Bone marrow (tissue), 2 donors: ENCODE measurements around the gene POU6F2.
"Not testable (repeated sequence)": the region's sequence is repeated elsewhere in the genome, so short reads cannot be mapped to it uniquely, and the experiment has no call there.

Experiments used
- DNase-seq, 2 donors: peaks; one replicate each; lab custom pipeline; 2025; lab: John Stamatoyannopoulos, UW

Gene POU6F2

GRCh38 chr7:39187130-39187529 lies 209.4 kb downstream of the POU6F2 start:
- DNase-seq, result no peak

- no peak for DNase-seq
These were observed 214.8 kb downstream of the POU6F2 start for GRCh38 chr7:39192476-39192875.

GRCh38 chr7:39194388-39194787 lies 216.7 kb downstream of the POU6F2 start:
- DNase-seq, result not testable (repeated sequence)

- no peak for DNase-seq
These were observed 218.3 kb downstream of the POU6F2 start for GRCh38 chr7:39195967-39196366.

DNA sequence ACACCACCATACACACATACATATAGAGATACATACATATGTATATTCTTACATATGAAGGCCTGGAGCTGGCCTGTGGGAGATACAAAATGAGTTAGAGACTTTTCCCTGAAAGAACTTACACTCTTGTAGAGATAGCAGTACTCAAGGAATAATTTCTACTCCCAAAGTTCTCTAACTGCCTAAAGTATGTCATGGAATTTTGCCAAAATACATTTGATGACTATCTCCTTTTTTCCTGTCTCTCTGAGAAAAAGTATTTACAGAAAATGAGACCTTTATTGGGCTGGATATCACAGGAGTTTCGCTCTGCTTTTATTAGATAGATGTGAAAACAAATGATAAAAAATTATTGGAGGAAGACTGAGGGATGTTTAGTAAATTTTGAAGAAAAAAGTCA lies 220.1 kb downstream of the POU6F2 start:
- no peak for DNase-seq

- DNase-seq, result no peak
These were observed 220.8 kb downstream of the POU6F2 start for GRCh38 chr7:39198556-39198955.

DNA sequence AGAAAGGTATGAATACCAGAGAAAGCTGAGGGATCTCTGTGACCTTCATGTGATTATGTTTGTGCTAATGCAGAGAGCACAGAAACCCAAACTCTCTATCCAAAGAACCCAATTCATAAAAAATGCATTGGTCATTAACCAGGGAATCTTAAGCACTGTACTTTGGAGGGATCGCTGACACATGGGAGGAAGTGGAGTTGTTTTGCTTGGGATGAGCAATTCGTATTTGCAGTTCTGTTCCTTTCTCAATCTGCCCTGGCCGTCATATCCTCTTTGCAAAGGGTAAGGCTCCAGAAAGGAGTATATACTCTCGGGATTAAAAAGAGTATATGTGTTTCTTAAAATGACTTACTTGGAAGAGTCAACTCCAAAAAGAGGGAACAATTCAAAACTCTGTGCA lies 221.3 kb downstream of the POU6F2 start:
- DNase-seq, result no peak

GRCh38 chr7:39199951-39200350 lies 222.2 kb downstream of the POU6F2 start:
- no peak for DNase-seq

GRCh38 chr7:39202041-39202440 lies 224.3 kb downstream of the POU6F2 start:
- DNase-seq, result no peak

DNA sequence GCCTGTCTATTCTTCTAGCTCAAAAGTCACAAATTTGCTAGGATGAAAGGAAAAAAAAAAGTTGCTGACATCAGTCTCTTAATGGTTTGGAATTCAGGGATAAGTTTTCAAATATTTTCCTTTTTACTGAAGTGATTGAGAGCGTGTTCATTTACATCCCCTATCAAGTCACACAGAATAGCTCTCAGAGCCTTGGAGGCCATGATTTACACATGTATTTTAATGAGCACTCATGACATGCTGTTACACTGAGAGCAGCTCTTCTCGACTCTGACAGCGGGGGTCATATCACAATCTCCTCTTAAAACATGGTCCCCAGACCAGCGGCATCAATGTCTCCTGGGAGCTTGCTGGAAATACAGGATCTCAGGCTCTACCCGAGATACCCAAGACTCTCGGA lies 232.7 kb downstream of the POU6F2 start:
- no peak for DNase-seq

- DNase-seq, result no peak
These were observed 233.9 kb downstream of the POU6F2 start for GRCh38 chr7:39211581-39211980.

GRCh38 chr7:39212876-39213275 lies 235.2 kb downstream of the POU6F2 start:
- no peak for DNase-seq

GRCh38 chr7:39217783-39218182 lies 240.1 kb downstream of the POU6F2 start:
- no peak for DNase-seq

DNA sequence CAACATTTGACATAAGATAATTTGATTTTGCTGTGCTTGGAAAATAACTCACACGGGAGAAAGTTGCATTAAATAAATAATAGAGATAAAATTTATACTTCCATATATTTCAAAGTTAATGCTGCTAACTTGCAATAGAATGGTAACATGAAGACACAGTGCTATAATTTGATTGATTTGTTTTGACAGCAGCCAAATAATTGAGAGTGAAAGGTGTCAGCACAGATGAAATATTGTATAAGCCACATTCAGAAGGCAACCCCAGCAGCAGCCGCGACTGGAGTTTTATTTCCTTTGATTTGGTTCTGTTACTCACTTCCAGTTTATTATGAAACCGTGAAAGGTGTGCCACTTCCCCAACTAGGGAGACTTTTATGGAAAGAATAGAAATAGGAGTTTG lies 242.2 kb downstream of the POU6F2 start:
- no peak for DNase-seq

DNA sequence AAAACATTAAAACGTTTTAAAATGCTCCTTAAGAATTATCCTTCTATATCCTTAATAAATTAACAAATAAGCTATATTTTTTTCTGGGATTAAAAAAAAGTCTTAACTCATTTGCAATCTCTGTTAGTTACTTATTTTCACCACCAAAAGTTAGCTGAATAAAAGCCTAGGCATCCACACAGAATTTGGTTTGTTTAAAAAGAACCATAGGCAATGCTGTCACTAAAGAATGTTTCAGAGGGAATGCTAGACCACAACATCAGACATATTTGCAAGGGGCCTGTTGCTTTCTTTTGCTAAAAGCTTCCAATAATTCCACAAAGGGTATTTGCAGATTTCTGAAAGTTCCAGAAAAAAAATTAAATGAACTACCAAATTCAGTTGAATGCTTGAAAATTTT lies 244.2 kb downstream of the POU6F2 start:
- DNase-seq, result no peak

GRCh38 chr7:39228946-39229345 lies 251.2 kb downstream of the POU6F2 start:
- no peak for DNase-seq

GRCh38 chr7:39233851-39234529 lies 256.3 kb downstream of the POU6F2 start:
- DNase-seq, result no peak

GRCh38 chr7:39238234-39238869 lies 260.6 kb downstream of the POU6F2 start:
- DNase-seq, result no peak

- no peak for DNase-seq
These were observed 263.2 kb downstream of the POU6F2 start for GRCh38 chr7:39240864-39241263.

- no peak for DNase-seq
These were observed 269.9 kb downstream of the POU6F2 start for GRCh38 chr7:39247576-39247975.

GRCh38 chr7:39248041-39248691 lies 270.5 kb downstream of the POU6F2 start:
- no peak for DNase-seq

DNA sequence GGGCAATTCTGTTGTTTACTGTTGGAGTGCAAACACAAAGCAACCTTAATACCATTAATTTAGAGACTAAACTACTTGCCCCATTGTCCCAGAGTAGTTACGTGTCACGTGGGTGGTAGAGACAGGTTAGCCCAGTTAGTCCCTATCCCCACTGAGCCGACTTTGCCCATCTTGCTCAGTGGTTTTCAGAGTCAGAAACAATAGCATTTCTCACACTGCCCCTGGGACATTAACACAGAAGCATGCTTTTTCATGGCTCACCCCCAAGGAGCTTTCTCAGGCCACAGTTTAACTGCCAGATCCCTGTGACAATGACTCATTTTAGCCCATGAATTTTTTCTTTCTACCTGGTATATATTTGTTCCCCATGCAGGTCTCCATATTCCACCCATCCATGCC lies 271.0 kb downstream of the POU6F2 start:
- DNase-seq, result no peak

DNA sequence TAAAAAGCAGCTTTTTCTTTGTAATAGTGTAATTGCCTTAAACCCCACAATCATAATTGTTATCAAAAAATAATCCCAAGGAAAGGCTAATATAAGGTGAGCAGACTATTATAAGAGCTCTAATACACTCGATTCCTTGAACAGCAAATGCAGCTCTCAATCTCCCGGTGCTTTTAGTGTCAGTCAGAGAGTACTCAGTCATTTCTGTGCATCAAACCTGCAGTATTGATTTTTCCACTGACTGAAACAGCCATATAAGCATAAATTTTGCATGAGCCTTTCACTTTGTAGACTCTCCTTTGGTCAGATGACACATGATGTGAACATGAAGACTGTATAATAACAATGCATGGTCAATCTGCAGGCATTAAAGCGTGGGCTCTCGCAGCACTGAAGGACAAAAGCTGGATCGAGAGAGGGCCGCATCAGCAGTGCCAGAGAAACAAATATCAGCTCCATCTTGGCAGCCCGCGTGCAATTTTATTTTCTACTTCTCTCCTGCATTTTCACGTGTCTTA lies 272.0 kb downstream of the POU6F2 start:
- DNase-seq, result no peak
